Neuronal stem cell (in vitro differentiated cells): ENCODE measurements around the gene CPNE1.

ENCODE experiments used
- DNase-seq: peaks from one replicate; pipeline ENCODE4 v3.0.0-alpha.2; 2013; ENCODE audit warnings: low spot score
- H2AFZ ChIP-seq: one replicate; pipeline ENCODE4 v1.6.1; 2013; ENCODE audit warnings: mild to moderate bottlenecking, low read length, inconsistent platforms
- H2AK5ac ChIP-seq: 2 replicates; pipeline ENCODE4 v1.6.1; 2013; ENCODE audit warnings: low read depth, mild to moderate bottlenecking, inconsistent platforms, low read length, moderate library complexity, mixed read lengths
- H2BK120ac ChIP-seq: 2 replicates; pipeline ENCODE4 v1.6.1; 2013; ENCODE audit warnings: low read depth, mild to moderate bottlenecking, inconsistent platforms, low read length, moderate library complexity, mixed read lengths
- H2BK12ac ChIP-seq: one replicate; pipeline ENCODE4 v1.6.1; 2013; ENCODE audit warnings: low read length, inconsistent platforms
- H2BK15ac ChIP-seq: 2 replicates; pipeline ENCODE4 v1.6.1; 2013; ENCODE audit warnings: mild to moderate bottlenecking, low read length, inconsistent platforms, mixed read lengths
- H2BK5ac ChIP-seq: one replicate; pipeline ENCODE4 v1.6.1; 2013; ENCODE audit warnings: inconsistent platforms, mild to moderate bottlenecking, low read length, moderate library complexity
- H3K14ac ChIP-seq: one replicate; pipeline ENCODE4 v1.6.1; 2013; ENCODE audit warnings: low read length, inconsistent platforms
- H3K18ac ChIP-seq: 2 replicates; pipeline ENCODE4 v1.6.1; 2013; ENCODE audit warnings: low read length, inconsistent platforms
- H3K23ac ChIP-seq: 2 replicates; pipeline ENCODE4 v1.6.1; 2013; ENCODE audit warnings: low read depth, mild to moderate bottlenecking, mixed read lengths, low read length, inconsistent platforms; ENCODE audit not compliant: poor library complexity
- H3K27ac ChIP-seq: replicated peaks from 3 replicates; pipeline ENCODE4 v1.5.1; 2013; ENCODE audit warnings: low read length, inconsistent platforms
- H3K27me3 ChIP-seq, 3 experiments: 2 replicates each; pipeline ENCODE4 v1.6.1; 2013; ENCODE audit warnings: low read length in 3 of 3, mild to moderate bottlenecking in 2 of 3, inconsistent platforms in 1 of 3, low read depth in 1 of 3, mixed read lengths in 1 of 3, moderate library complexity in 1 of 3; ENCODE audit not compliant: control insufficient read depth in 3 of 3, insufficient read depth in 3 of 3
- H3K36me3 ChIP-seq, 2 donors: replicated peaks in 1 of 2; 2 replicates each; pipeline ENCODE4 v1.6.1; 2013; ENCODE audit warnings: low read length in 2 of 2; ENCODE audit not compliant: control insufficient read depth in 2 of 2, insufficient read depth in 2 of 2
- H3K4ac ChIP-seq: 2 replicates; pipeline ENCODE4 v1.6.1; 2013; ENCODE audit warnings: inconsistent platforms, mild to moderate bottlenecking, low read length, moderate library complexity
- H3K4me1 ChIP-seq, 2 donors: 1 replicate in 1 of 2; 2 replicates in 1 of 2; pipeline ENCODE4 v1.6.1; 2013; ENCODE audit warnings: low read length in 2 of 2, low read depth in 1 of 2; ENCODE audit not compliant: control insufficient read depth in 2 of 2, insufficient read depth in 1 of 2
- H3K4me2 ChIP-seq: one replicate; pipeline ENCODE4 v1.6.1; 2013; ENCODE audit warnings: mild to moderate bottlenecking, low read length, inconsistent platforms; ENCODE audit not compliant: insufficient read depth, poor library complexity, severe bottlenecking
- H3K4me3 ChIP-seq, 2 donors: 2 replicates each; pipeline ENCODE4 v1.5.1; 2013; ENCODE audit warnings: low read length in 2 of 2, mild to moderate bottlenecking in 2 of 2, inconsistent platforms in 1 of 2, moderate library complexity in 1 of 2
- H3K79me1 ChIP-seq: one replicate; pipeline ENCODE4 v1.6.1; 2013; ENCODE audit warnings: low read depth, mild to moderate bottlenecking, inconsistent platforms, low read length, moderate library complexity
- H3K9ac ChIP-seq: one replicate; pipeline ENCODE4 v1.6.1; 2013; ENCODE audit warnings: mild to moderate bottlenecking, low read depth, low read length, inconsistent platforms; ENCODE audit not compliant: poor library complexity
- H3K9me3 ChIP-seq, 2 donors: replicated peaks in 1 of 2; 2 replicates each; pipeline versions ENCODE3 to v1.6.1; 2013; ENCODE audit warnings: low read length in 2 of 2, mild to moderate bottlenecking in 2 of 2, inconsistent platforms in 1 of 2, low read depth in 1 of 2, mixed read lengths in 1 of 2, moderate library complexity in 1 of 2; ENCODE audit not compliant: control insufficient read depth in 2 of 2, insufficient read depth in 1 of 2
- H4K8ac ChIP-seq: one replicate; pipeline ENCODE4 v1.6.1; 2013; ENCODE audit warnings: low read depth, mild to moderate bottlenecking, inconsistent platforms, low read length, moderate library complexity
- H4K91ac ChIP-seq: one replicate; pipeline ENCODE4 v1.6.1; 2013; ENCODE audit warnings: low read length, low read depth, mild to moderate bottlenecking, inconsistent platforms; ENCODE audit not compliant: poor library complexity
- WGBS, 2 donors: extraction: QIAGEN DNeasy Blood & Tissue Kit; methylation state at CpG; one replicate each; pipeline ENCODE4 v1.1.7; 2013; ENCODE audit warnings: missing lambda C conversion rate in 2 of 2, mixed read lengths in 1 of 2; ENCODE audit not compliant: insufficient read length in 2 of 2, insufficient replicate concordance in 1 of 2; ENCODE audit errors: extremely low coverage in 2 of 2; 5-methylcytosine and 5-hydroxymethylcytosine counted together

Gene CPNE1

GRCh38 chr20:35615667-35616464, 48.8 kb downstream of the CPNE1 start, which contains the start of gene SPAG4:
TSS of gene SPAG4 (plus strand) at chr20:35615829. CDS start at chr20:35616004, 175 bp downstream.
- H2AK5ac ChIP-seq: no peak within 1 kb of the TSS
- H3K18ac ChIP-seq: peak within 1 kb of the TSS; percentile 90
- H3K27ac ChIP-seq: peak within 1 kb of the TSS; percentile 63
- no peak within 1 kb of the TSS for H4K91ac ChIP-seq
- peaks cover 0 to 12% (median 0%) of the 10 kb centered on the region in 3 experiments for H3K27me3 ChIP-seq
- H3K9ac ChIP-seq: peak within 1 kb of the TSS; percentile 78
- no peak within 1 kb of the TSS for H4K8ac ChIP-seq
- peaks cover 12% of the 10 kb centered on the region in 2 donors for H3K4me1 ChIP-seq
- H3K14ac ChIP-seq: peak within 1 kb of the TSS; percentile 57
- peaks cover 0 to 3% of the 10 kb centered on the region in 2 donors for H3K36me3 ChIP-seq
- H2AFZ ChIP-seq: peak within 1 kb of the TSS; percentile 99
- no peak within 1 kb of the TSS for H3K4ac ChIP-seq
- peak within 1 kb of the TSS; percentile 83 for H2BK15ac ChIP-seq
- peak within 1 kb of the TSS; percentile 89 for H2BK5ac ChIP-seq
- no CpG with 5 or more reads among the region's 68 CpGs for WGBS, 2 donors
- DNase-seq: peak; percentile 98
- peak within 1 kb of the TSS; percentile 49 to 82 for H3K4me3 ChIP-seq
- H3K23ac ChIP-seq: peak within 1 kb of the TSS; percentile 52
- no peak within 1 kb of the TSS for H2BK120ac ChIP-seq
- no peaks in the 10 kb centered on the region for H3K9me3 ChIP-seq
- H3K4me2 ChIP-seq: peak within 1 kb of the TSS; percentile 93
- H3K79me1 ChIP-seq: no peaks in the 10 kb centered on the region
- no peak within 1 kb of the TSS for H2BK12ac ChIP-seq

GRCh38 chr20:35611482-35611881, 53.2 kb downstream of the CPNE1 start:
- H3K79me1 ChIP-seq: no peaks in the 10 kb centered on the region
- WGBS, 2 donors: no CpG with 5 or more reads among the region's 2 CpGs
- no peak overlapping the region for H4K8ac ChIP-seq

GRCh38 chr20:35610833-35611427, 53.8 kb downstream of the CPNE1 start:
- Histone ChIP-seq H3K23ac (no peak overlapping the region), H4K91ac (no peak overlapping the region), H3K4me1 (peaks cover 0 to 2% of the 10 kb centered on the region in 2 donors), H2AK5ac (no peak overlapping the region), H3K18ac (no peak overlapping the region), H2BK120ac (no peak overlapping the region), H3K4me3 (no peak overlapping the region), H2BK15ac (no peak overlapping the region), H2AFZ (no peak overlapping the region), H3K9ac (no peak overlapping the region), H3K36me3 (no peaks in the 10 kb centered on the region), H3K4ac (no peak overlapping the region), H3K14ac (no peak overlapping the region), H3K9me3 (no peaks in the 10 kb centered on the region), H3K79me1 (no peaks in the 10 kb centered on the region), H4K8ac (no peak overlapping the region), H3K27me3 (peaks cover 0 to 8% (median 3%) of the 10 kb centered on the region in 3 experiments), H2BK5ac (no peak overlapping the region), H3K27ac (no peak overlapping the region), H3K4me2 (no peak overlapping the region), H2BK12ac (no peak overlapping the region)
- WGBS, 2 donors: no CpG with 5 or more reads among the region's 9 CpGs
- DNase-seq: no peak

More at GRCh38 chr20:35611482-35611881, 53.2 kb downstream of the CPNE1 start:
- H3K4me2 ChIP-seq: no peak overlapping the region
- no peak overlapping the region for H3K9ac ChIP-seq
- H2AFZ ChIP-seq: no peak overlapping the region
- H3K4ac ChIP-seq: no peak overlapping the region
- no peak overlapping the region for H2BK120ac ChIP-seq
- no peaks in the 10 kb centered on the region for H3K36me3 ChIP-seq
- H4K91ac ChIP-seq: no peak overlapping the region
- H3K4me3 ChIP-seq: no peak overlapping the region
- no peak overlapping the region for H3K23ac ChIP-seq
- no peak overlapping the region for H2BK15ac ChIP-seq
- H3K18ac ChIP-seq: no peak overlapping the region
- no peak overlapping the region for H2AK5ac ChIP-seq
- H3K27me3 ChIP-seq: peaks cover 0 to 8% (median 3%) of the 10 kb centered on the region in 3 experiments
- peaks cover 0 to 2% of the 10 kb centered on the region in 2 donors for H3K4me1 ChIP-seq
- no peak overlapping the region for H3K14ac ChIP-seq
- no peaks in the 10 kb centered on the region for H3K9me3 ChIP-seq
- no peak overlapping the region for H2BK5ac ChIP-seq
- DNase-seq: no peak
- H3K27ac ChIP-seq: no peak overlapping the region
- H2BK12ac ChIP-seq: no peak overlapping the region
